Fibroblast of skin of left quadriceps (primary cell): ENCODE data around the gene TNNT2.
A peak's percentile ranks its signal among the peaks of the same experiment; 100 is the strongest.

Experiments
- DNase-seq, 2 experiments: peaks; one replicate each; pipeline ENCODE4 v3.0.0-alpha.2; 2013; ENCODE audit warnings: low read depth in 2 of 2

The TNNT2 gene

GRCh38 chr1:201356701-201357100 lies 20.8 kb downstream of the TNNT2 start:
- no peak for DNase-seq

- DNase-seq: no peak
Measured at GRCh38 chr1:201356236-201356635, 21.2 kb downstream of the TNNT2 start.

GRCh38 chr1:201355471-201355870 lies 22.0 kb downstream of the TNNT2 start:
- no peak for DNase-seq

GRCh38 chr1:201354901-201355295 lies 22.6 kb downstream of the TNNT2 start:
- no peak for DNase-seq

GRCh38 chr1:201354151-201354900 lies 23.2 kb downstream of the TNNT2 start:
- DNase-seq: no peak

- no peak for DNase-seq
Measured at GRCh38 chr1:201353186-201353940, 24.1 kb downstream of the TNNT2 start.

GRCh38 chr1:201351617-201352016 lies 25.9 kb downstream of the TNNT2 start:
- no peak for DNase-seq

- no peak for DNase-seq
Measured at GRCh38 chr1:201350884-201351283, 26.6 kb downstream of the TNNT2 start.

- no peak for DNase-seq
Measured at GRCh38 chr1:201350361-201350725, 27.1 kb downstream of the TNNT2 start.

GRCh38 chr1:201349092-201349491 lies 28.4 kb downstream of the TNNT2 start:
- no peak for DNase-seq

- peak; percentile 20 to 38 for DNase-seq
Measured at GRCh38 chr1:201348211-201348566, 29.3 kb downstream of the TNNT2 start.

GRCh38 chr1:201347498-201348210 lies 29.8 kb downstream of the TNNT2 start:
- no peak for DNase-seq

GRCh38 chr1:201346987-201347386 lies 30.5 kb downstream of the TNNT2 start:
- DNase-seq: no peak

GRCh38 chr1:201346337-201346939 lies 31.0 kb downstream of the TNNT2 start:
- DNase-seq: peak in 1 of 2 experiments; percentile 17

- no peak for DNase-seq
Measured at GRCh38 chr1:201345081-201345355, 32.5 kb downstream of the TNNT2 start.

GRCh38 chr1:201344206-201345080 lies 33.0 kb downstream of the TNNT2 start:
- DNase-seq: no peak

GRCh38 chr1:201341377-201341776 lies 36.1 kb downstream of the TNNT2 start:
- no peak for DNase-seq

GRCh38 chr1:201336711-201337450 lies 40.6 kb downstream of the TNNT2 start:
- no peak for DNase-seq

GRCh38 chr1:201335901-201336300 lies 41.6 kb downstream of the TNNT2 start:
- DNase-seq: no peak

GRCh38 chr1:201335174-201335870 lies 42.2 kb downstream of the TNNT2 start:
- DNase-seq: no peak
